Vagina (tissue), 2 donors: Measurements from ENCODE around the gene ID1. TPM values are rescaled to one million over a fixed set of nuclear protein-coding genes. Genes with fewer than 3 reads are reported as not detected.
A peak's percentile ranks its signal among the peaks of the same experiment; 100 is the strongest.
"Not testable (repeated sequence)": the region's sequence is repeated elsewhere in the genome, so short reads cannot be mapped to it uniquely, and the experiment has no call there.

Experiments
- DNase-seq, 2 donors: peaks; one replicate each; pipeline ENCODE4 v3.0.0-alpha.2; 2017; ENCODE audit errors: extremely low spot score in 2 of 2
- H3K27ac ChIP-seq: fragments of 200-600 bp; sonication (generic); one replicate; pipeline ENCODE4 v1.5.1; 2019
- H3K27me3 ChIP-seq: fragments of 200-600 bp; sonication (generic); one replicate; pipeline ENCODE4 v1.5.1; 2019
- H3K36me3 ChIP-seq, 2 donors: fragments of 200-600 bp; sonication (generic); one replicate each; pipeline ENCODE4 v1.5.1; 2017 to 2019
- H3K4me1 ChIP-seq: fragments of 200-600 bp; sonication (generic); one replicate; pipeline ENCODE4 v1.5.1; 2019
- H3K4me3 ChIP-seq, 2 donors: fragments of 200-600 bp; sonication (generic); 1 replicate in 1 of 2; 2 replicates in 1 of 2; pipeline ENCODE4 v1.5.1; 2016 to 2019
- H3K9me3 ChIP-seq: fragments of 200-600 bp; sonication (generic); one replicate; pipeline ENCODE4 v1.5.1; 2019
- CTCF ChIP-seq, 3 experiments: fragments of 450-650 bp in 2 of 3; fragments of 200-600 bp in 1 of 3; sonication (generic) in 1 of 3; IDR thresholded peaks; one replicate each; pipeline ENCODE4 v1.5.1; 2017 to 2019; ENCODE audit warnings: antibody characterized with exemption in 3 of 3, mild to moderate bottlenecking in 2 of 3, moderate library complexity in 2 of 3
- POLR2A ChIP-seq, 2 donors: fragments of 450-650 bp; IDR thresholded peaks; one replicate each; pipeline ENCODE4 v1.6.1; 2017; ENCODE audit warnings: antibody characterized with exemption in 2 of 2, mild to moderate bottlenecking in 2 of 2, moderate library complexity in 2 of 2
- POLR2AphosphoS5 ChIP-seq, 2 donors: sonication (generic); formaldehyde crosslinking; IDR thresholded peaks; one replicate each; pipeline ENCODE4 v1.9.0; 2017; ENCODE audit warnings: antibody characterized with exemption in 2 of 2, mild to moderate bottlenecking in 2 of 2, low read depth in 1 of 2; ENCODE audit not compliant: insufficient read depth in 1 of 2
- intact Hi-C: fragments of 100-400 bp; cut with DNase I; formaldehyde crosslinking; loops from one replicate; pipeline ENCODE4 v1.15.1; 2023
- total RNA-seq: library from RNA; depleted of rRNA; stranded (reverse); fragments of >200 nt; gene quantifications from one replicate; pipeline ENCODE4 v1.2.3, GENCODE V29; 2016

Gene ID1
- total RNA-seq, 1 donor from 2014 or later: 1,190 TPM

DNA sequence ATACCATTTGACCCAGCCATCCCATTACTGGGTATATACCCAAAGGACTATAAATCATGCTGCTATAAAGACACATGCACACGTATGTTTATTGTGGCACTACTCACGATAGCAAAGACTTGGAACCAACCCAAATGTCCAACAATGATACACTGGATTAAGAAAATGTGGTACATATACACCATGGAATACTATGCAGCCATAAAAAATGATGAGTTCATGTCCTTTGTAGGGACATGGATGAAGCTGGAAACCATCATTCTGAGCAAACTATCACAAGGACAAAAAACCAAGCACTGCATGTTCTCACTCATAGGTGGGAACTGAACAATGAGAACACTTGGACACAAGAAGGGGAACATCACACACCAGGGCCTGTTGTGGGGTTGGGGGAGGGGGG, 23.0 kb downstream of the ID1 start:
- H3K4me1 ChIP-seq, intact Hi-C loops, H3K27me3 ChIP-seq, H3K36me3 ChIP-seq, H3K9me3 ChIP-seq, H3K4me3 ChIP-seq, H3K27ac ChIP-seq, DNase-seq: not testable (repeated sequence)

GRCh38 chr20:31630187-31630790, 25.2 kb downstream of the ID1 start:
- H3K4me3 ChIP-seq: no peak overlapping the region
- H3K27ac ChIP-seq: no peak overlapping the region
- TF ChIP-seq CTCF (IDR thresholded peaks at IDR 0.05) (no peak), POLR2A (IDR thresholded peaks at IDR 0.05) (no peak), POLR2AphosphoS5 (IDR thresholded peaks at IDR 0.05; ENCODE audit: insufficient read depth in 1 of 2, low read depth in 1 of 2) (no peak)
- H3K9me3 ChIP-seq: no peaks in the 10 kb centered on the region
- intact Hi-C loops: no loop called here
- no peak for DNase-seq
- H3K36me3 ChIP-seq: no peaks in the 10 kb centered on the region
- no peaks in the 10 kb centered on the region for H3K27me3 ChIP-seq
- no peaks in the 10 kb centered on the region for H3K4me1 ChIP-seq

DNA sequence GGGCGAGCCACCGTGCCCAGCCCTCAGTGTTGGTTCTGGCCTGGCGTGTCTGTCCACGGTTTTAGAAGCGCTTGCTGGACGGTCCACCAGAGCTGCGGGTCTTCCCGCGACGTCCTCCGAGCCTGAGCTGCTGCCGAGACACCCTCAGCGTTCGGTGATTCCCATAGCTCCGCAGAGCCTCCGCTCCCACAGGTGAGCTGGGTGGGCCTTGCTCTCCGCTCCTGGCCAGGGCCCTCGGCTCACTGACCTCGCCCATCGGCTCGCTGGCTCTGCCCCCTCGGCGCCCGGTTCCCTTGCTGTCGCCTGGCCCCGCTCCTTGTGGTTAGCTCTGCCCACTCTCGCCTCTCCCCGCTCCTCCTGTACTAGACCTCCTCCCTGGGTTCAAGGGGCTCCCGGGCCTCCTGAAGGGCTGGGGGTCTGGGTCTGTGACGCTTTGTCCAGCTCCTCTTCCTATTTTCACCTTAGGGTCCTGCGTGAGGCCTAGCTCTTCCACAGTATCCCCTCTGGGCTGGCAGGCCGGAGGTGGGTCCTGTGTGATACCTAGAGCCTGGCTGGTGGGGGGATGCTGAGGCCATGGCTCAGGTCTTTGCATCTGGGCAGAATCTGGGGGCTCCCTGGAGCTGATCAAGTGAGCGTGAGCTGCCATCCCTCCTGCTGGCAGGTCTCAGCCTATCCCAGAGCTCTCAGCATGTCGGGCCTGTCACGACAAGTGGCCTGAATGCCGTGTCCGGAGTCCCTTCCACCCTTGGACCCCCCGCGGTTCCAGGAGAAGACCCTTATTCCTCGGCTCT, 27.7 kb downstream of the ID1 start:
- Histone ChIP-seq H3K9me3 (no peaks in the 10 kb centered on the region), H3K27me3 (no peaks in the 10 kb centered on the region), H3K4me3 (no peak overlapping the region), H3K36me3 (no peaks in the 10 kb centered on the region), H3K27ac (no peak overlapping the region), H3K4me1 (no peaks in the 10 kb centered on the region)
- no peak for TF ChIP-seq POLR2AphosphoS5 (IDR thresholded peaks at IDR 0.05; ENCODE audit: insufficient read depth in 1 of 2, low read depth in 1 of 2)
- TF ChIP-seq CTCF (IDR thresholded peaks at IDR 0.05): no peak
- TF ChIP-seq POLR2A (IDR thresholded peaks at IDR 0.05): no peak
- intact Hi-C loops: no loop called here
- DNase-seq: no peak

DNA sequence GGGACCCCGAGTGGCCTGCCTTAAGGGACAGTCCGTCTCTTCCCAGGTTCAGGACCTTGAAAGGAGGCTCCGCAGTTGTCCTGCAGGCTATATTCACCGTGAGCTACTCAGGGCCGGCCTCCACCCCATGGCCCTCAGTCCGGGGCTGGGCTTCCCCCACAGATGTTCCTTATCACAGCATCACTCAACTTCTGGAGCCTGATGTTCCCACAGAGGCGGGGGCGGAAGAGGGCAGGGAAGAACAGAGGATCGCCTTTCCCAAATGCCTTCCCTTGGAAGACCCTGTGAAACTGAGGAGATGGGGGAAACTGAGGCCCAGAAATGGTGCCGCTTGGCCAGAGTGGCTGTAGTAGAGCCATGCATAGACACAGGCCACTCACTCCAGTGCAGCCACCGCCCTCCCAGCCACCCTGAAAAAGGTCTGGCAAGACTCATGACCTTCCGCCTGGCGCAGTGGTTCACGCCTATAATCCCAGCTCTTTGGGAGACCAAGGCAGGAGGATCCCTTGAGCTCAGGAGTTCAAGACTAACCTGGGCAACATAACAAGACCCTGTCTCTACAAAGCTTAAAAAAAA, 28.3 kb downstream of the ID1 start:
- no peaks in the 10 kb centered on the region for H3K27me3 ChIP-seq
- intact Hi-C loops: no loop called here
- no peak overlapping the region for H3K4me3 ChIP-seq
- no peaks in the 10 kb centered on the region for H3K9me3 ChIP-seq
- H3K27ac ChIP-seq: no peak overlapping the region
- no peak for TF ChIP-seq CTCF (IDR thresholded peaks at IDR 0.05)
- no peak for DNase-seq
- no peaks in the 10 kb centered on the region for H3K4me1 ChIP-seq
- no peaks in the 10 kb centered on the region for H3K36me3 ChIP-seq

DNA sequence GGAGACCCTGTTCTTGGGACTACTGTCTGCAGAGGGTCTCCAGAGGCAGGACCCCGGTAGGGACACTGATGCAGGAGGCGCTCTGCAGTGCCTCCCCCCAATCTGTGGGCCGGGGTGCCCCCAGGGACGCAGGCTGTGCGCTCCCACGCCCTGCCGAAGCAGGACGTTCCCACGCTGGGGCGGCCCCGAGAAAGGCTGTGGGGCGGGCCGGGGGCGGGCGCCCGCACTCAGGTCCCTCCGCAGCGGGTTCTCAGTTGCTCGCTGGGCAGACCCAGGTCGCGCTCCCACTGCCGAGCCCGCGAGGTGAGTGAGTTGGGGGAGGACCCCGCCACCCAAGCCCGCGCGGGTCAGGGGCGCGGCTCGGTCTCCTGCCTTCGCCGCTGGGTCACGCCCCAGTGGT, 32.6 kb downstream of the ID1 start, which contains the start of gene COX4I2:
Gene COX4I2 (plus strand): TSS at position 253 of the 400 bp plus-strand sequence. CDS start 1,106 bp downstream, outside the sequence.
- TF ChIP-seq POLR2A (IDR thresholded peaks at IDR 0.05) (no peak), CTCF (IDR thresholded peaks at IDR 0.05) (no peak), POLR2AphosphoS5 (IDR thresholded peaks at IDR 0.05; ENCODE audit: insufficient read depth in 1 of 2, low read depth in 1 of 2) (no peak)
- intact Hi-C loops: no loop called here
- Histone ChIP-seq H3K9me3 (no peaks in the 10 kb centered on the region), H3K4me1 (no peaks in the 10 kb centered on the region), H3K4me3 (peak within 1 kb of the TSS; percentile 3 to 8), H3K27ac (no peak within 1 kb of the TSS), H3K27me3 (no peaks in the 10 kb centered on the region), H3K36me3 (no peaks in the 10 kb centered on the region)
- no peak for DNase-seq
